Right lobe of liver (tissue), 4 donors: ENCODE results near the gene SUPT4H1.

ENCODE experiments used
- CTCF ChIP-seq, 4 donors: fragments of 200-600 bp in 3 of 4; fragments of 450-650 bp in 1 of 4; IDR thresholded peaks; one replicate each; pipeline versions ENCODE4 v1.5.1 to v1.8.0; 2016 to 2022; ENCODE audit warnings: antibody characterized with exemption in 4 of 4, mild to moderate bottlenecking in 2 of 4
- POLR2A ChIP-seq: fragments of 450-650 bp; IDR thresholded peaks from one replicate; pipeline ENCODE4 v1.6.1; 2017; ENCODE audit warnings: antibody characterized with exemption, mild to moderate bottlenecking
- donor health status: DM: no; HTN: no; CAD: no.
- donor health status: DM: no; HTN: no; CAD: no.
- donor health status: DM: no; HTN: yes; CAD: no.

- TF ChIP-seq POLR2A (no peak), CTCF (IDR thresholded peaks at IDR 0.05) (no peak)
Measured at GRCh38 chr17:58310511-58311428, 41.2 kb downstream of the SUPT4H1 start.
